Fibroblast of villous mesenchyme (primary cell): ENCODE results near the gene MAD1L1. TPM values are rescaled to one million over a fixed set of nuclear protein-coding genes. Genes with fewer than 3 reads are reported as not detected.
"Not testable (repeated sequence)": the region's sequence is repeated elsewhere in the genome, so short reads cannot be mapped to it uniquely, and the experiment has no call there.

Experiments
- DNase-seq: peaks from one replicate; pipeline ENCODE4 v3.0.0-alpha.2; 2010; ENCODE audit warnings: low read depth
- H3K4me3 ChIP-seq: 2 replicates; pipeline ENCODE4 v1.5.1; 2011; ENCODE audit warnings: low read depth, mild to moderate bottlenecking, low read length
- total RNA-seq: library from RNA; depleted of rRNA; stranded (reverse); fragments of >200 nt; gene quantifications from 2 replicates; pipeline ENCODE4 v1.2.3, GENCODE V29; 2012
- TF ChIP-seq, protein P1 (sequence below): IDR thresholded peaks from 2 replicates; pipeline ENCODE4 v1.5.1; 2012; ENCODE audit warnings: low read depth, mild to moderate bottlenecking, low read length; ENCODE audit not compliant: insufficient read depth

MAD1L1 gene
- total RNA-seq, 1 donor: 43.6 TPM

DNA sequence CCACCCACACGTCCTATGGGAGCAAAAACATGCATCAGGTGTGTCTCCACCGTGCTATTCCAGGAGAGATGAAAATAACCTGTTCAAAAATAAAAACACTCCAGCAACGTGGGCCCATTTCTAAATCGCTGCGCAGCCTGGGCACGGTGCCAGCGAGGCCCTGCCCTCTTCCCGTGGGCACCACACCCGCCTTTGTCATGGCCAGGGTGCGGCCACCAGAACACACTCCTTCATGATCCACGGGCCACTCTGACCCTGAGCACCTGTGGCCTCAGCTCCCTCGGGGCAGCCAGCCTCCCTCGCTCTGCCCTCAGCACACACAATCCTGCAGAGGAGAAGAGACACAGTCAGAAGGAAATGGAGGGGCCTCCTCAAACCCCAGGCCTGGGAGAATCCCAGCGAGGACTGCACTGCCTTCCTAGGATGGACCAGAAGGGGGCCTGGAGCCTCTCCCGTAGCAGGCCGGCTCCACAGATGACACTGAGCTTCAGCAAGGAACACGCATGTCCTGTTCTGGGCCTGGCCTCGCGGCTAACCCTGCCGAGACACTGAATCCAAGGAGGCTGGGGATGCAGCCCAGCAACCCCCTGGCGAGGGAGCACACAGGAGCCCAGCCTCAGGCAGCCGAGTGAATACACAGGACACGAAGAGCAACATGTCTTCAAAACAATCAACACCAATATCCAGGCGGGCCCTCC is 169.0 kb downstream of the MAD1L1 start:
- DNase-seq: peak; percentile 47
- no peak overlapping the region for H3K4me3 ChIP-seq
- TF ChIP-seq, protein P1, sequence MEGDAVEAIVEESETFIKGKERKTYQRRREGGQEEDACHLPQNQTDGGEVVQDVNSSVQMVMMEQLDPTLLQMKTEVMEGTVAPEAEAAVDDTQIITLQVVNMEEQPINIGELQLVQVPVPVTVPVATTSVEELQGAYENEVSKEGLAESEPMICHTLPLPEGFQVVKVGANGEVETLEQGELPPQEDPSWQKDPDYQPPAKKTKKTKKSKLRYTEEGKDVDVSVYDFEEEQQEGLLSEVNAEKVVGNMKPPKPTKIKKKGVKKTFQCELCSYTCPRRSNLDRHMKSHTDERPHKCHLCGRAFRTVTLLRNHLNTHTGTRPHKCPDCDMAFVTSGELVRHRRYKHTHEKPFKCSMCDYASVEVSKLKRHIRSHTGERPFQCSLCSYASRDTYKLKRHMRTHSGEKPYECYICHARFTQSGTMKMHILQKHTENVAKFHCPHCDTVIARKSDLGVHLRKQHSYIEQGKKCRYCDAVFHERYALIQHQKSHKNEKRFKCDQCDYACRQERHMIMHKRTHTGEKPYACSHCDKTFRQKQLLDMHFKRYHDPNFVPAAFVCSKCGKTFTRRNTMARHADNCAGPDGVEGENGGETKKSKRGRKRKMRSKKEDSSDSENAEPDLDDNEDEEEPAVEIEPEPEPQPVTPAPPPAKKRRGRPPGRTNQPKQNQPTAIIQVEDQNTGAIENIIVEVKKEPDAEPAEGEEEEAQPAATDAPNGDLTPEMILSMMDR: peak; percentile 49

- TF ChIP-seq, protein P1: no peak
- no peak for DNase-seq
- H3K4me3 ChIP-seq: no peak overlapping the region
Measured at GRCh38 chr7:2062648-2063047, 170.1 kb downstream of the MAD1L1 start.

GRCh38 chr7:2060701-2061100 is 172.0 kb downstream of the MAD1L1 start:
- TF ChIP-seq, protein P1: no peak
- H3K4me3 ChIP-seq: no peak overlapping the region
- DNase-seq: peak; percentile 73

GRCh38 chr7:2059964-2060700 is 172.6 kb downstream of the MAD1L1 start:
- no peak overlapping the region for H3K4me3 ChIP-seq
- no peak for DNase-seq
- TF ChIP-seq, protein P1: no peak

- not testable (repeated sequence) for DNase-seq, H3K4me3 ChIP-seq
Measured at GRCh38 chr7:2058246-2058645, 174.5 kb downstream of the MAD1L1 start.

DNA sequence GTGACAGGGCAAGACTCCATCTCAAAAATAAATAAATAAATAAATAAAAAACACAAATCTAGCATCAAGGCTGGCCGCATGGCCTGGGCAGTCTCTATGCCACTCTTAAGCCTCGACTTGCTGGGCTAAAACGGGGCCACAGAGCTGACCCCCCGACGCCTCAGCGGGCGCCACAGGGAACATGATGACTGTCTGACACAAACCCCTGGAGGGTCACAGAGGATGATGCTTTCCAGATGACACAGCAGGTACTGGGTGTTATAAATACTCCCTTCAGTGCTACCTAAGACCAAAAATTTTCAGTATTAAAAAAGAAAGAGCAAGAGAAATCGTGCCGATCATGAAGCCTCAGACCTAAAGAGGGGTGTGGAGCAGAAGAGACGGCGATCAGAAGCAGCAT is 176.8 kb downstream of the MAD1L1 start:
- no peak overlapping the region for H3K4me3 ChIP-seq
- no peak for DNase-seq
- TF ChIP-seq, protein P1: no peak

DNA sequence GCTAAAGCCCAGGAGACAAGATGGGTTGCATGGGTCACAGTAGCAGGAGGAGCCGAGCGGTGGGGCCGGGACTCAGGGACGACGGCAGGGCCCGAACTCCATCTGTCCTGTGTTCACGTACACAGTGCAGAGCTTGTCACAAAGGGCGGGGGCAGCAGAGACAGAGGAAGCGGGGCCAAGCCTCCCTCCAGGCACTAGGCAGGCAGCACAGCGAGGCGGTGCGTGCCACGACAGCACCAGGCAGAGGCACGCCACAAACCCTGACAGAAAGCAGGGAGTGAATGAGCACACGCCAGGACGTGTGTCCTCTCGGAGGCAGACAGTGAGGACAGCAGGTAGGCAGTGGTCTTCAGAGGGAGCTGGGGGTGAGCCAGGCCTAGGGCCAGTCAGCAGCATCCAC is 177.8 kb downstream of the MAD1L1 start:
- DNase-seq: no peak
- no peak overlapping the region for H3K4me3 ChIP-seq
- TF ChIP-seq, protein P1: no peak
